Fibroblast of pulmonary artery (primary cell): Measurements from ENCODE around the gene SURF2.
"Not testable (repeated sequence)": the region's sequence is repeated elsewhere in the genome, so short reads cannot be mapped to it uniquely, and the experiment has no call there.

Source experiments
- DNase-seq: peaks from one replicate; pipeline ENCODE4 v3.0.0-alpha.2; 2010; ENCODE audit warnings: low read depth
- H3K4me3 ChIP-seq: replicated peaks from 2 replicates; pipeline ENCODE4 v1.5.1; 2011; ENCODE audit warnings: low read depth, mild to moderate bottlenecking, control low read depth, low read length, moderate library complexity
- CTCF ChIP-seq: IDR thresholded peaks from 2 replicates; pipeline ENCODE4 v1.5.1; 2011; ENCODE audit warnings: mild to moderate bottlenecking, control low read depth, low read length, inconsistent platforms; ENCODE audit errors: missing control alignments

The SURF2 gene

GRCh38 chr9:133385452-133385851, 29.1 kb downstream of the SURF2 start:
- no peak overlapping the region for H3K4me3 ChIP-seq
- no peak for TF ChIP-seq CTCF
- no peak for DNase-seq

DNA sequence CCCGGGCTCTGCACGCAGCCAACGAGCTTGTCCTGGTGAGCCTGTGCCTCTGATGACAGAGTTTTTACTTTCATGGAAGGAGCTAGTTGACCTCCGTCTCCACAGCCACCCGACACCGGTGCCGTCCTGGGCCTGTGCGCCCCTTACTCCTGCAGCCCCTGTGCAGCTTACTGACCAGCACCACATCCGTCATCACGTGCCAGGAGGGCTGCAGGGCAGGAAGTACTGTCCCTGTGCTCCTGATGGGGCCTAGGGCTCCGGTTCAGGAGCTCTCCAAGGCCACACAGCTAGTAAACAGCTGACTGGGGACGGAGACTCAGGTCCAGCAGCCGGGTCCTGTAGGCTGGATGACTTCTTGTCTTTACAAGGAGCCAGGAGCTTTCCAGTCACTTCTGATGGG, 30.0 kb downstream of the SURF2 start:
- no peak overlapping the region for H3K4me3 ChIP-seq
- no peak for TF ChIP-seq CTCF
- DNase-seq: no peak

GRCh38 chr9:133387680-133388079, 31.3 kb downstream of the SURF2 start:
- TF ChIP-seq CTCF: no peak

GRCh38 chr9:133389025-133389557, 32.7 kb downstream of the SURF2 start:
- no peak for TF ChIP-seq CTCF
- H3K4me3 ChIP-seq: no peak overlapping the region
- no peak for DNase-seq

More at GRCh38 chr9:133387680-133388079, 31.3 kb downstream of the SURF2 start:
- H3K4me3 ChIP-seq: no peak overlapping the region
- no peak for DNase-seq

GRCh38 chr9:133389562-133389961, 33.2 kb downstream of the SURF2 start:
- H3K4me3 ChIP-seq: no peak overlapping the region
- DNase-seq: no peak
- TF ChIP-seq CTCF: no peak

DNA sequence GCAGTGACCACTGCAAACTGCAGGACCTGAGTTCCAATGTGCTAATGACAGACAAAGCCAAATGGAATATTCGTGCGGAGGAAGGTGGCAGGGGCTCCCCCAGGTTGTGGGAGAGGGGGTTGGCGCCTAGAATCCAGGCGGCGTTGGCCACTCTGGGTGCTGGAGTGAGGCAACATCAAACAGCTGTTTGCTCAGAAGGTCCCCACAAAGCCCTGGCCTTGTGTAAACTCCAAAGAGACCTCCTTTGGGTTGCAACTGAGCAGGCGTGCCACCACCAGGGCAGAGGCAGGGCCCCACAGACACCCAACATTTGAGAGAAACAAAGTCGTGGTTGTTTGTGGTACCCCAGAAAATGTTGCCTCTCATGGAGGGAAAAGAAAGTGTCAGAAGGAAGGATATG, 34.4 kb downstream of the SURF2 start:
- no peak for TF ChIP-seq CTCF
- no peak overlapping the region for H3K4me3 ChIP-seq
- no peak for DNase-seq

DNA sequence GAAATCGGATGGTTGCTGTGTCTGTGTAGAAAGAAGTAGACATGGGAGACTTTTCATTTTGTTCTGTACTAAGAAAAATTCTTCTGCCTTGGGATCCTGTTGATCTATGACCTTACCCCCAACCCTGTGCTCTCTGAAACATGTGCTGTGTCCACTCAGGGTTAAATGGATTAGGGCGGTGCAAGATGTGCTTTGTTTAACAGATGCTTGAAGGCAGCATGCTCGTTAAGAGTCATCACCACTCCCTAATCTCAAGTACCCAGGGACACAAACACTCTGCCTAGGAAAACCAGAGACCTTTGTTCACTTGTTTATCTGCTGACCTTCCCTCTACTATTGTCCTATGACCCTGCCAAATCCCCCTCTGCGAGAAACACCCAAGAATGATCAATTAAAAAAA, 35.1 kb downstream of the SURF2 start:
- not testable (repeated sequence) for H3K4me3 ChIP-seq, DNase-seq

DNA sequence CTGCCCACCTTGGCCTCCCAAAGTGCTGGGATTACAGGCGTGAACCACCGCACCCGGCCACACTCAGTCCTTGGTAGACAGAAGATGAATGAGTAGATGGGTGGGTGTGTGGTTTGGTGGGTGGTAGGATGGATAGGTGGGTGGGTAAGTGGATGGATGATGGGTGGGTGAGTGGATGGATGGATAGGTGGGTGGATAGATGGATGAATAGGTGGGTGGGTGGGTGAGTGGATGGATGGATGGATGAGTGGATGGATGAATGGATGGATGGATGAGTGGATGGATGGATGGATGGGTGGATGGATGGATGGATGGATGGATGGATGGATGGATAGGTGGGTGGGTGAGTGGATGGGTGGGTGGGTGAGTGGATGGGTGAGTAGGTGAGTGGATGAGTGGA, 36.0 kb downstream of the SURF2 start:
- not testable (repeated sequence) for H3K4me3 ChIP-seq, DNase-seq
